ENCODE measurements around the gene NCF4. TPM values are rescaled to one million over a fixed set of nuclear protein-coding genes. Genes with fewer than 3 reads are reported as not detected.

The NCF4 gene
- total RNA-seq, 1 experiment from 2014 or later: not detected

GRCh38 chr22:36897611-36898010 lies 36.8 kb downstream of the NCF4 start:
- intact Hi-C loops (cut with micrococcal nuclease; ENCODE audit: unreplicated experiment): no loop called here
- no TSS peak for BruUV-seq (replicated peaks)
- Histone ChIP-seq H3K27me3 (replicated peaks; ENCODE audit: insufficient read depth, low read depth, low read length, poor library complexity) (peaks cover 39% of the 10 kb centered on the region), H3K36me3 (ENCODE audit: insufficient read depth, low read length, poor library complexity, severe bottlenecking) (no peaks in the 10 kb centered on the region), H3K27ac (ENCODE audit: low read depth, low read length, poor library complexity, severe bottlenecking) (no peak overlapping the region), H3K4me1 (ENCODE audit: insufficient read depth, low read length, poor library complexity, severe bottlenecking) (no peaks in the 10 kb centered on the region), H3K9me3 (ENCODE audit: low read depth, low read length, poor library complexity, severe bottlenecking) (no peaks in the 10 kb centered on the region), H3K4me3 (ENCODE audit: low read depth, low read length, poor library complexity, severe bottlenecking) (no peak overlapping the region)
- POLR2A ChIA-PET (ENCODE audit: low non-redundant PET): no interaction called here
- DNase-seq (ENCODE audit: low spot score): no peak
- TF ChIP-seq EZH2 (IDR thresholded peaks at IDR 0.05; ENCODE audit: borderline replicate concordance, low read depth, low read length, poor library complexity, severe bottlenecking) (no peak), CTCF (conservative IDR thresholded peaks at IDR 0.05; ENCODE audit: low read depth, low read length) (no peak)
- CTCF ChIA-PET: no interaction called here

- no peaks in the 10 kb centered on the region for H3K36me3 ChIP-seq (ENCODE audit: insufficient read depth, low read length, poor library complexity, severe bottlenecking)
- H3K9me3 ChIP-seq (ENCODE audit: low read depth, low read length, poor library complexity, severe bottlenecking): no peaks in the 10 kb centered on the region
- H3K4me1 ChIP-seq (ENCODE audit: insufficient read depth, low read length, poor library complexity, severe bottlenecking): no peaks in the 10 kb centered on the region
- POLR2A ChIA-PET (ENCODE audit: low non-redundant PET): no interaction called here
- no TSS peak for BruUV-seq (replicated peaks)
- peaks cover 39% of the 10 kb centered on the region for H3K27me3 ChIP-seq (replicated peaks; ENCODE audit: insufficient read depth, low read depth, low read length, poor library complexity)
- CTCF ChIA-PET: no interaction called here
- no peak overlapping the region for H3K4me3 ChIP-seq (ENCODE audit: low read depth, low read length, poor library complexity, severe bottlenecking)
- TF ChIP-seq EZH2 (IDR thresholded peaks at IDR 0.05; ENCODE audit: borderline replicate concordance, low read depth, low read length, poor library complexity, severe bottlenecking) (no peak), CTCF (conservative IDR thresholded peaks at IDR 0.05; ENCODE audit: low read depth, low read length) (no peak)
- intact Hi-C loops (cut with micrococcal nuclease; ENCODE audit: unreplicated experiment): no loop called here
- no peak overlapping the region for H3K27ac ChIP-seq (ENCODE audit: low read depth, low read length, poor library complexity, severe bottlenecking)
- DNase-seq (ENCODE audit: low spot score): no peak
Observed at GRCh38 chr22:36898690-36899089, 37.9 kb downstream of the NCF4 start.

- H3K4me1 ChIP-seq (ENCODE audit: insufficient read depth, low read length, poor library complexity, severe bottlenecking): no peaks in the 10 kb centered on the region
- H3K27me3 ChIP-seq (replicated peaks; ENCODE audit: insufficient read depth, low read depth, low read length, poor library complexity): peaks cover 34% of the 10 kb centered on the region
- intact Hi-C loops (cut with micrococcal nuclease; ENCODE audit: unreplicated experiment): no loop called here
- no peak for DNase-seq (ENCODE audit: low spot score)
- no TSS peak for BruUV-seq (replicated peaks)
- no peaks in the 10 kb centered on the region for H3K36me3 ChIP-seq (ENCODE audit: insufficient read depth, low read length, poor library complexity, severe bottlenecking)
- no peak overlapping the region for H3K4me3 ChIP-seq (ENCODE audit: low read depth, low read length, poor library complexity, severe bottlenecking)
- H3K27ac ChIP-seq (ENCODE audit: low read depth, low read length, poor library complexity, severe bottlenecking): no peak overlapping the region
- ChIA-PET CTCF (no interaction called here), POLR2A (ENCODE audit: low non-redundant PET) (no interaction called here)
- H3K9me3 ChIP-seq (ENCODE audit: low read depth, low read length, poor library complexity, severe bottlenecking): no peaks in the 10 kb centered on the region
- TF ChIP-seq CTCF (conservative IDR thresholded peaks at IDR 0.05; ENCODE audit: low read depth, low read length) (no peak), EZH2 (IDR thresholded peaks at IDR 0.05; ENCODE audit: borderline replicate concordance, low read depth, low read length, poor library complexity, severe bottlenecking) (no peak)
Observed at GRCh38 chr22:36899498-36899897, 38.7 kb downstream of the NCF4 start.
